Astrocyte of the cerebellum (primary cell): ENCODE data around the gene HOXD10.

Experiments used
- DNase-seq: peaks from one replicate; pipeline ENCODE4 v3.0.0-alpha.2; 2011; ENCODE audit warnings: low read depth
- H3K4me3 ChIP-seq: 2 replicates; pipeline ENCODE4 v1.5.1; 2011; ENCODE audit warnings: mild to moderate bottlenecking, low read depth, low read length, moderate library complexity
- CTCF ChIP-seq: IDR thresholded peaks from 2 replicates; pipeline ENCODE4 v1.5.1; 2012; ENCODE audit warnings: low read length, low read depth, moderate library complexity, mild to moderate bottlenecking; ENCODE audit errors: missing control alignments
- in situ Hi-C: cut with HindIII; loops from 2 replicates; pipeline ENCODE4 v1.10.0; 2017; ENCODE audit warnings: low sequenced_read_pairs

The HOXD10 gene

GRCh38 chr2:176147210-176147799 is 30.7 kb downstream of the HOXD10 start:
- in situ Hi-C loops: no loop called here
- no peak overlapping the region for H3K4me3 ChIP-seq
- no peak for DNase-seq
- TF ChIP-seq CTCF: no peak

- TF ChIP-seq CTCF: no peak
- H3K4me3 ChIP-seq: no peak overlapping the region
- no peak for DNase-seq
- in situ Hi-C loops: no loop called here
Measured at GRCh38 chr2:176147800-176148496, 31.4 kb downstream of the HOXD10 start.

GRCh38 chr2:176148751-176149421 is 32.3 kb downstream of the HOXD10 start:
- in situ Hi-C loops: no loop called here
- TF ChIP-seq CTCF: no peak
- DNase-seq: no peak

GRCh38 chr2:176149481-176149938 is 32.9 kb downstream of the HOXD10 start:
- no peak overlapping the region for H3K4me3 ChIP-seq
- in situ Hi-C loops: no loop called here
- no peak for DNase-seq
- TF ChIP-seq CTCF: no peak

More at GRCh38 chr2:176148751-176149421, 32.3 kb downstream of the HOXD10 start:
- H3K4me3 ChIP-seq: no peak overlapping the region

- in situ Hi-C loops: no loop called here
- TF ChIP-seq CTCF: no peak
- DNase-seq: no peak
- H3K4me3 ChIP-seq: no peak overlapping the region
Measured at GRCh38 chr2:176149939-176150583, 33.5 kb downstream of the HOXD10 start.
